HepG2 (cell line): Measurements from ENCODE around the gene CCDC82.

Experiments used
- BRF2 ChIP-seq: sonication (generic); formaldehyde crosslinking; IDR thresholded peaks from 2 replicates; pipeline ENCODE4 v1.8.1; 2022; ENCODE audit warnings: mild to moderate bottlenecking, missing genetic modification reagents
- FIP1L1 ChIP-seq: fragments of 200-400 bp; formaldehyde crosslinking; IDR thresholded peaks from 2 replicates; pipeline ENCODE4 v1.6.1; 2018; ENCODE audit warnings: low read depth, mild to moderate bottlenecking, low read length, moderate library complexity, borderline replicate concordance; ENCODE audit not compliant: insufficient read depth
- HNF4G ChIP-seq, 2 experiments: sonication (generic) in 1 of 2; formaldehyde crosslinking in 1 of 2; IDR thresholded peaks; 2 replicates each; pipeline versions ENCODE4 v1.4.0 to v1.6.1; 2011 to 2020; ENCODE audit warnings: borderline replicate concordance in 2 of 2, low read depth in 2 of 2, mild to moderate bottlenecking in 2 of 2, low read length in 1 of 2, missing genetic modification reagents in 1 of 2, moderate library complexity in 1 of 2
- NFIC ChIP-seq: IDR thresholded peaks from 2 replicates; pipeline ENCODE4 v1.6.1; 2012; ENCODE audit warnings: mild to moderate bottlenecking, low read length, inconsistent platforms
- REXO4 ChIP-seq: sonication (generic); formaldehyde crosslinking; IDR thresholded peaks from 2 replicates; pipeline ENCODE4 v1.8.0; 2022; ENCODE audit warnings: missing genetic modification reagents, mild to moderate bottlenecking, borderline replicate concordance

GRCh38 chr11:96424693-96425092 is 35.0 kb upstream of the CCDC82 start:
- TF ChIP-seq HNF4G (IDR thresholded peaks at IDR 0.05; ENCODE audit: borderline replicate concordance, low read depth, low read length) = no peak
- TF ChIP-seq HNF4G (CRISPR knock-in tag; IDR thresholded peaks at IDR 0.05; ENCODE audit: borderline replicate concordance, low read depth) = no peak
- TF ChIP-seq FIP1L1 = no peak
- TF ChIP-seq REXO4 (CRISPR knock-in tag) = no peak
- TF ChIP-seq NFIC = no peak
- no peak for TF ChIP-seq BRF2 (CRISPR knock-in tag)
